Stimulated activated CD4-positive, alpha-beta T cell treated with anti-CD3 and anti-CD28 coated beads, TNF-alpha, amount 100 ng/mL, for 24 hours (primary cell): ENCODE results near the gene ECHDC3.

Experiments used
- DNase-seq, 3 experiments: peaks; one replicate each; pipeline ENCODE4 v3.0.0-alpha.2; 2020; ENCODE audit warnings: low read depth in 3 of 3

ECHDC3 gene

DNA sequence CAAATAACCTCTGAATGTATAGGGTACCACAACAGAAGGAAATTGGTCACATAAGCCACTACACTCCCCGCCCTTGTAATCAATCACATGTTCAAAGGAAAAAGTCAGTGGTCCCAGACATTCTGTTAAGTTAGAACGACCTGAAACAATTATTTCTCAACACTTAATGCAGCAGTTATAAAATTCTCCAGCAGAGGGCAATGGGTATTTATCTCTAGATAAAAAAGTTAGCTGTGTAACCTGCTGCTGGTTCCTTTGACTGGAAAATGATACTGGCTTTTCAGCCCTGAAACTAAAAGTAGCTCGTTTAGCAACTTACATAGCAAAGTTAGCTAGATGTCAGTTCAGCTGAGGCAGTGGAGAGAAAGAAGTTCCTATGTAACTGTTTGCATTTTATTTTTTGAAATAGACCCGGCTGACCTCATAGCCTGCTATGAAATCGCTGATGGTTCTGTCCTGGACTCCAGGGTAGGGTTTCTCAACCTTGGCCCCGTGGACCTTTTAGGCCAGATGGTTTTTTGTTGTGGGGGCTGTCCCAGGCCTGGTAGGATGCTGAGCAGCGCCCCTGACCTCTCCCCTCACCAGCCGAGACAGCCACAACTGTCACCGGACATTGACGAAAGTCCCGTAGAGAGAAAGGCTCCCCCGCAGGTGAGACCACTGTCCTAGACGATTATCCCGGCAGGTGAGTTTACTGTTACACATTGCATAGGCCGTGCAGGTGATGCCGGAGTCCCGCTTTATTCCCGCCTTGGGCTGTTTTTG, 40.8 kb downstream of the ECHDC3 start:
- no peak for DNase-seq

DNA sequence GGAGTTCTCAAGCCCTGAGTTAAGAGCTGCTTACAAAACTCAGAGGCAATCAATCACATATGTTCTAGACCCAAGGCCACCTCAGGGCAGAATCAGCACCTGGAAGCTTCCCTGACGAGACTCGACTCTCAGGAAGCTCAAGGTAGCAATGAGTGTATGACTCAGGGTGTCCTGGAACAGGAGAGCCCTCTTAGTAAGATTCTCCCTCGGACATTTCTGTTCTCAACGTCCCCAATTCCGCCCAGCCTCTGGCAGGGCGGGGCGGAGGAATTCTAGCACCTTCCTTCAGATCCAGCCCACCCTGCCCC, 41.3 kb downstream of the ECHDC3 start:
- no peak for DNase-seq

- DNase-seq, result no peak
These were observed 45.2 kb downstream of the ECHDC3 start for GRCh38 chr10:11787374-11787773.

- DNase-seq, result no peak
These were observed 45.7 kb downstream of the ECHDC3 start for GRCh38 chr10:11787846-11788245.

DNA sequence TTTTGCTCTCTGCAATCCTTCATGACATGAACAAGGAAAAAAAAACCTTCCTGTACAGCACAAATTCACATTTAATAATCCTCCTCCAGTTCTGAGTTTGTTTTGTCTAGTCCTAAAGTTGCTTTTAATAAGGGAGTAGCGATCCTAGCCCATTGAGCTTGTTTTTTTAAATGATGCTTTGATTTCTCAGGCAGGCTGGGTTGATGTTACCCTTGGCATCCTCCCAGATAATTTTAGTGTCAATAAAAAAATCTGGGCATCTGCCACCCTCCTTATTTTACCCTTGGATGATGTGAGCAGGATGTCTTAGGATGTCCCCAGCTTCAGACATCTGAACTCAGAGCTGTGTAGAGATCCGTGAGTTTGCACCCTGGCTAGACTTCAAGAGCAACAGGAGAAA, 47.1 kb downstream of the ECHDC3 start:
- no peak for DNase-seq

GRCh38 chr10:11789956-11790355, 47.8 kb downstream of the ECHDC3 start:
- DNase-seq, result no peak

GRCh38 chr10:11793762-11794479, 51.7 kb downstream of the ECHDC3 start:
- no peak for DNase-seq

DNA sequence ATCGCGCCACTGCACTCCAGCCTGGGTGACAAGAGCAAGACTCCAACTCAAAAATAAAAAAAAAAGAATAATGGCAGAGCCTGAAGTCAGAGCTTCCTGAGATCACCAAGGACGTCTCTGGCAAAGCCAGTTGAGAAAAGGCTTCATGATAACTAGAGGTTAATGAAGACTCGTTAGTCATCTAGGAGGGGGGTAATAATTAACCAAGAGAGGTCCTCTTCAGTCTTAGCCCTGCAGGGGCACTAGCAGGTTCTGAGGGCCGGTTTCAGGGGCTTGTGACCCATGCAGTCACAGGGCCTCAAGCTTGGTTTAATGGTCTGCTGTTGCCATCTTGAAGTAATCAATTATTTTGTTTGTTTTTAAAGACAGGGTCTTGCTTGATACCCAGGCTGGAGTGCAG, 52.4 kb downstream of the ECHDC3 start:
- no peak for DNase-seq

DNA sequence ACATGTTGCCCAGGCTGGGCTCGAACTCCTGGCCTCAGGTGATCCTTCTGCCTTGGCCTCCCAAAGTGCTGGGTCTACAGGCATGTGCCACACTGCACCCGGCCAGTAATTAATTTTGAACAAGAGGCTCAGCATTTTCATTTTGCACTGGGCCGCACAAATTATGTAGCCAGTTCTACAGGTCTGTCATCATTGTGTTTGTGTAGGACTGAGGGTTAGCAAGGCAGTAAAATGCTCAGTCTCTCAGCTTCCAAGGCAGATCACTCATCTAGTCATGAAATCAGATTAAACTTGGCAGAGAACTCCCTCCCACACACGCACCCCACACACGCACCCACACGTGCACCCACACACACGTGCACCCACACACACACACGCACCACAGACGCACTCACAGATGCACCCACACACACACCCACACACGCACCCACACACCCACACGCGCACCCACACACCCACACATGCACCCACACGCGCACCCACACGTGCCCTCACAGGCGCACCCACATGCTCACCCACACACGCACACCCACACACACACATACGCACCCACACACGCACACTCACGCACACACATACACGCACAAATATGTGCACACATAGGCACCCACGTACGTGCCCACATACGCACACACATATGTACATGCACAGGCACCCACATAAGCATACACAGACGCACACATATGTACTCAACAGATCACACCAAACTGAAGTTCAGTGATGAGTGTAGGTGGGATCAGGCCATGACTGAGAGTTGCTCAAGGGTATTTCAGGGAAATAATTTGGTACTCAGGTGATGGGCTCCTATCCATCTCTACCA, 53.1 kb downstream of the ECHDC3 start:
- DNase-seq, result no peak

GRCh38 chr10:11796474-11796873, 54.3 kb downstream of the ECHDC3 start:
- no peak for DNase-seq

GRCh38 chr10:11797281-11797680, 55.1 kb downstream of the ECHDC3 start:
- DNase-seq, result no peak

DNA sequence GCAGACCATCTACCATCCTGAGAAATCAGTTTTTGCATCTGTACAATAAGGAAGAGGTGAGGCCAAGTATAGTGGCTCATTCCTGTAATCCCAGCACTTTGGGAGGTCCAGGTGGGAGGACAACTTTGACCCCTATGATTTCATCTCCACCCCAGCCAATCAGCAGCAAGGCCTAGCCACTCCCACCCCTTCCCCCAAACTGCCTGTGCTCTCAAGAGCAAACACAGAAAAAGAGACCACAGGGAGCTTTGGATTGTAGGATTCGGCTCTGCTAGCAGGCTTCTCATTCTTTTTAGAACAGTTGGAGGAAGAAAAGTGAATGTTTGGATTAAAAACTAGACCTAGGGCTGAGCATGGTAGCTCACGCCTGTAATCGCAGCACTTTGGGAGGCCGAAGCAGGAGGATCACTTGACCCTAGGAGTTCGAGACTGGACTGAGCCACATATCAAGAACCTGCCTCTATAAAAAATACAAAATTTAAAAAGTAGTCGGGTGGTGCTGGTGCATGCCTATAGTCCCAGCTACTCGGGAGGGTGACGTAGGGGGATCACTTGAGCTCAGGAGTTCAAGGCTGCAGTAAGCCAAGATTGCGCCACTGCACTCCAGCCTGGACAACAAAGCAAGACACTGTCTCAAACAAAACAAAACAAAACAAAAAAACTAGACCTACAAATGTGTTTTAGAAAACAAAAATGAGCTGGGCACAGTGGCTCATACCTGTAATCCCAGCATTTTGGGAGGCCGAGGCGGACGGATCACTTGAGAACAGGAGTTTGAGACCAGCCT, 55.9 kb downstream of the ECHDC3 start:
- DNase-seq, result no peak

DNA sequence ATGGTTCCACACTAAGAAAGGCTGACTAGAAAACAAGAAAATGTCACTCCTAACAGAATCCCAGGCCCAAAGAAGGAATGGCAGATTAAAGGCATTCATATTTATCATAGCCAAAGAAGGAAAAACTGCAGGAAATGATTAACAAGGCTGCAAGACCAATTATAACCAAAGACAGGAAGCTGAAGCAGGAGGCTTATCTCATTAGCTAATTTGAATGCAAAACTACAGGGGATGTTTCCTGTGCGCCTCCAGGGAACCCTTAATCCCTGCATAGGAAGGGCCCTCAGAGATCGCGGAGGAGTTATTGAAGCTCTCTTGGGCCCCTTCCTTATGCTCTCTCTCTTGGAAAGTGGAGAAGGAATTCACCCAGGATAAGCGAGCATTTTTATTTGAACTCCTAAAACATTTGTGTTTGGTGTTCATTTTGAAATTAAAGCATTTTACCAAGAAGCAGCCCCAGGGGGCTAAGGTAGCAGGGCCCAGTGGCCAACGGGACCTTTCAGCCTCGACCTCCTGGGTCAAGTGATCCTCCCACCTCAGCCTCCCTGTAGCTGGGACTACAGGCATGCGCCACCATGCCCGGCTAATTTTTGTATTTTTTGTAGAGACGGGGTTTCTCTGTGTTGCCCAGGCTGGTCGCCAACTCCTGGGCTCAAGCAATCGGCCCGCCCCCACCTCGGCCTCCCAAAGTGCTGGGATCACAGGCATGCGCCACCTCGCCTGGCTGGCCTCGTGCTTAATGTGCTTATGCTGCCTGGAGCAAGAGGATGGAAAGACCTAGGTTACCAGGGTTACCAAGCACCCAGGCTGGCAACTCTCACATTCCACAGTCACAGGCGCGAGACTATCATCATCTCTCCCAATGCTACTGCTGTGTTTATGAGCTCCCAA, 56.9 kb downstream of the ECHDC3 start:
- no peak for DNase-seq

- DNase-seq, result no peak
These were observed 57.5 kb downstream of the ECHDC3 start for GRCh38 chr10:11799736-11800080.

DNA sequence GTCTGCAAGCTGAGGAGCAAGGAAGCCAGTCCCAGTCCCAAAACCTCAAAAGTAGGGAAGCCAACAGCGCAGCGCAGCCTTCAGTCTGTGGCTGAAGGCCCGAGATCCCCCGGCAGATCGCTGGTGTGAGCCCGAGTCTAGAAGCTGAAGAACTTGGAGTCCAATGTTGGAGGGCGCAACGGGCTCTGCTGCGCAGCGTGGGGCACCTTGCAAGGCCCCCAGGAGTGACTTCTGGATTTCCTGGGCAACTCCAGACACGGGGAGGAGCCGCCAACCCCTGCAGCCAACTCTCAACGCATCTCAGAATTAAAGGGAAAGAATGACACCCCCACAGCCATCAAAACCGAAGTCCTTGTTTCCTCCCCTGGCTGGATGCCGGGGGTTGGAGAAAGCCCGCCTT, 62.2 kb downstream of the ECHDC3 start:
- DNase-seq, result no peak

DNA sequence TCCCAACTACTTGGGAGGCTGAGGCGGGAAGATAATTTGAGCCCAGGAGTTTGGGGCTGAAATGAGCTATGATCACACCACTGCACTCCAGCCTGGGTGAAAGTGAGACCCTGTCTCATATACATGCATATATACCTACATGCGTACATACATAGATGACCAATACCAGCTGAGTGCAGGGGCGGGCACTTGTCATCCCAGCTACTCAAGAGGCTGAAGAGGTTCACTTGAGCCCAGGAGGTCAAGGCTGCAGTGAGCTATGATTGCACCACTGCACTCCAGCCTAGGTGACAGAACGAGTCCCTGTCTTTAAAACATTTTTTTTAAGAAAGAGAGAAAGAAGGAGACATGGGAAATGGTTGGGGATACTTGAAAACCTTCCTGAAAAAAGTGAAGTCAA, 63.6 kb downstream of the ECHDC3 start:
- DNase-seq, result no peak

GRCh38 chr10:11806706-11807105, 64.5 kb downstream of the ECHDC3 start:
- no peak for DNase-seq

GRCh38 chr10:11808808-11809207, 66.6 kb downstream of the ECHDC3 start:
- DNase-seq, result no peak

GRCh38 chr10:11810313-11810766, 68.2 kb downstream of the ECHDC3 start:
- no peak for DNase-seq

GRCh38 chr10:11810973-11811372, 68.8 kb downstream of the ECHDC3 start:
- DNase-seq, result no peak

DNA sequence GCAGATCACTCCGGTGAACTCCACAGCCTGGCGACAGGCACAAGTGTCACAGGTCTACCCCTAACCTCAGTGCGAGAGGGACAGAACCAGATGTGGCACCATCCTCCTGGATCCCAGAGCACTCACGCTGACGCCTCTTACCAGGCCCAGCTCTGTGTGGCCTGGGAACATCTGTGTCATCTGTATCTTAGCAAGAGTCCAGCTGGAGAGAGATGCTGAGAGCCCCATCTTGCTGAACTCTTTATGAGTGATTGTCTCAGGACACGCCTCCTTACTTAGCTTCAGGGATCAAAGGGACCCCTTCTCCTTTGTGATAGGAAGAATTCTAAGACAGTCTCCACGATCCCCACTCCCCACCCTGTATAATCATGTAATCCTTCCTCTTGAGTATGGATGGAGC, 71.0 kb downstream of the ECHDC3 start:
- no peak for DNase-seq
